ENCODE results near the gene GNG4. TPM values are rescaled to one million over a fixed set of nuclear protein-coding genes. Genes with fewer than 3 reads are reported as not detected.

The GNG4 gene
- total RNA-seq, 1 donor from 2014 or later: 170 TPM

Other genes with a start within 250 kb of the GNG4 start
- 15.7 and 15.8 TPM in 2 replicates for gene B3GALNT2, start 145.3 kb downstream of the GNG4 start, total RNA-seq
- 98.6 and 110 TPM in 2 replicates for gene LYST, start 217.1 kb upstream of the GNG4 start, total RNA-seq

Measured in activated T-helper 2 cell treated with anti-CD3 and anti-CD28 coated beads, Interferon-gamma antibody, Interleukin-2, Interleukin-4, amounts not matched to agents 10 μg/mL and 5 μg/mL and 100 μg/mL, durations not matched to agents 14 hours and 24 hours and 36 hours (primary cell).